WERI-Rb-1 (cell line): ENCODE measurements around the gene SARNP.

ENCODE experiments used
- DNase-seq: peaks from one replicate; pipeline ENCODE4 v3.0.0-alpha.2; 2020
- H3K27ac ChIP-seq: fragments of 250-450 bp; sonication (Bioruptor Pico); 2 replicates; pipeline ENCODE4 v1.5.1; 2020; ENCODE audit warnings: mild to moderate bottlenecking, moderate library complexity
- H3K27me3 ChIP-seq: fragments of 250-450 bp; sonication (Bioruptor Pico); 2 replicates; pipeline ENCODE4 v1.5.1; 2021; ENCODE audit warnings: mild to moderate bottlenecking, low read depth, moderate library complexity; ENCODE audit not compliant: insufficient read depth, severe bottlenecking
- H3K36me3 ChIP-seq: fragments of 250-450 bp; sonication (Bioruptor Pico); 2 replicates; pipeline ENCODE4 v1.5.1; 2020; ENCODE audit warnings: mild to moderate bottlenecking, moderate library complexity
- H3K4me3 ChIP-seq: 2 replicates; pipeline ENCODE4 v1.5.1; 2011; ENCODE audit warnings: low read depth, mild to moderate bottlenecking, control low read depth, low read length
- H3K9me3 ChIP-seq: fragments of 250-450 bp; sonication (Bioruptor Pico); 2 replicates; pipeline ENCODE4 v1.5.1; 2021; ENCODE audit warnings: mild to moderate bottlenecking, moderate library complexity; ENCODE audit not compliant: severe bottlenecking
- CTCF ChIP-seq: IDR thresholded peaks from 2 replicates; pipeline ENCODE4 v1.5.1; 2011; ENCODE audit warnings: low read depth, mild to moderate bottlenecking, control low read depth, inconsistent platforms, low read length

The SARNP gene

GRCh38 chr12:55861396-55861795, 43.9 kb upstream of the SARNP start:
- H3K27me3 ChIP-seq, result no peaks in the 10 kb centered on the region
- no peak for DNase-seq
- no peak for TF ChIP-seq CTCF
- no peak overlapping the region for H3K4me3 ChIP-seq
- H3K9me3 ChIP-seq, result no peaks in the 10 kb centered on the region
- no peaks in the 10 kb centered on the region for H3K36me3 ChIP-seq
- H3K27ac ChIP-seq, result no peak overlapping the region

DNA sequence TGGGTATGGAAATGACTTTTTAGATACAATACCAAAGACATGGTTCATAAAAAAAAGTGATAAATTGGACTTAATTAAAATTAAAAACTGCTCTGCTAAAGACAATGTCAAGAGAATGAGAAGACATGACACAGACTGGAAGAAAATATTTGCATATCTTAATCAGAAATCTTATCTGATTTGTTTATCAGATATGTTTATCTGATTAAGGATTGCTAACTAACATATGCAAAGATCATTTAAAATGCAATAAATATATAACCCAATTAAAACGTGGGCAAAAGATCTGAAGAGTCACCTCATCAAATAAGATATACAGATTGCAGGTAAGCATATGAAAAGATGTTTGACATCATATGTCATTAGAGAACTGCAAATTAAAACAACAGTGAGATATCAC, 35.2 kb upstream of the SARNP start:
- no peaks in the 10 kb centered on the region for H3K9me3 ChIP-seq
- H3K36me3 ChIP-seq, result no peaks in the 10 kb centered on the region
- H3K27me3 ChIP-seq, result no peaks in the 10 kb centered on the region
- no peak overlapping the region for H3K4me3 ChIP-seq
- TF ChIP-seq CTCF, result no peak
- no peak for DNase-seq
- H3K27ac ChIP-seq, result no peak overlapping the region

- TF ChIP-seq CTCF, result no peak
- H3K27ac ChIP-seq, result no peak overlapping the region
These were observed 33.4 kb upstream of the SARNP start for GRCh38 chr12:55850893-55851292.

DNA sequence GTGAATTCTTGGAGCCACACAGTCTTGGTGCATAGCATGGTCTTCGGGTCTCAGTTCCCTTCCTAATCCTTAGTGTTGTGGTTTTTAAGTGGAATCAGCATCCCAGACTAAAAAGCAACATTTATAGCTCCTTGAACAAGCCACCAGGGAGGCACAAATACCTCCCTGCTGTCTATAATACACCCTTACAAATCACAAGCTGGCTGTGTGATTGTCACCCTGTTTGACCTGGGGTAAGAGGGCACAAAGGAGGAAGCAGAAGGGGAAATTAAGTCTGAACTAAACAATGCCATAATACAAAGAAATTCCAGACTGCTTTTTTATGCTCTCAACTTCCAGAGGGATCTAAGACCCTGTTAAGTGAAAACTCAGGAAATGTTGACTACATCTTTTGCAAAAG, 32.9 kb upstream of the SARNP start:
- H3K27ac ChIP-seq, result no peak overlapping the region
- no peaks in the 10 kb centered on the region for H3K9me3 ChIP-seq
- no peak for DNase-seq
- no peak for TF ChIP-seq CTCF
- no peaks in the 10 kb centered on the region for H3K27me3 ChIP-seq
- no peaks in the 10 kb centered on the region for H3K36me3 ChIP-seq
- no peak overlapping the region for H3K4me3 ChIP-seq

More at GRCh38 chr12:55850893-55851292, 33.4 kb upstream of the SARNP start:
- H3K4me3 ChIP-seq, result no peak overlapping the region
- H3K36me3 ChIP-seq, result no peaks in the 10 kb centered on the region
- H3K27me3 ChIP-seq, result no peaks in the 10 kb centered on the region
- no peaks in the 10 kb centered on the region for H3K9me3 ChIP-seq
- no peak for DNase-seq

DNA sequence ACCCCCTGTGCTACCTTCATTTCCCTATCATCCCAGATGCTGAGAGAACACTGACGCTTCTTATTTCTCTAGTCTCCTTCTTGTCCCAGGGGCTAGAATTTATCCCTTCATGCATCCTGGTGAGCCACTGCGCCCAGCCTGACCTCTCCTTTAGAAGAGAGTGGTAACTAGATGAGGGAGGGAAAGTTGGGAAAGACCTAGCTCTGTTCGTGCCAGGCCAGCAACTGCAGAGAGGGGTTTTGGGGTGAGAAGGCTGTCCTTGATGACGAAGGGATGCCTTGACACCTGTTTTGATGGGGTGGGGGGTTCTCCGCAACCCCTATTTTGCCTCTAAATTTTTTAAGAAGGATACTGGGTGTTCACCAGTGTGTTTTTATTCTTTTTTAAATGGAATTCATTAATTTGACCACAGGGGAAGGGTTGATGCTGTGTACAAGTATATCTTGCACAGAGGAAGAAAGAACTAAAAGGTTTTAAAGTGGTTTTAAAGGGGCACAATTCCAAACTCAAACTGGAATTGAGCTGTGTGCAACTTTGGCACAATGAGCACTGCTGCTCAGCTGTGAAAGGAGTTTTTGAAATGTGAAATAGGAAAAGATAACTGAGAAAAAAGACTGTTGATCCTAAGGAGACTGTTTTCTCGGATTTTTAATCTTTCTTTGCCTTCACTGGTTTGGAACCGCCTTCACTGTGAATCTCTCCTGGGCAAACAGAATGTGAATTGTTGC, 32.3 kb upstream of the SARNP start:
- Histone ChIP-seq H3K27ac (no peak overlapping the region), H3K9me3 (no peaks in the 10 kb centered on the region), H3K27me3 (no peaks in the 10 kb centered on the region), H3K36me3 (no peaks in the 10 kb centered on the region), H3K4me3 (no peak overlapping the region)
- DNase-seq, result no peak
- TF ChIP-seq CTCF, result no peak
